ENCODE results near the gene DENND1A. TPM values are rescaled to one million over a fixed set of nuclear protein-coding genes. Genes with fewer than 3 reads are reported as not detected.
A peak's percentile ranks its signal among the peaks of the same experiment; 100 is the strongest.
"Not testable (repeated sequence)": the region's sequence is repeated elsewhere in the genome, so short reads cannot be mapped to it uniquely, and the experiment has no call there.

DENND1A gene
- total RNA-seq, 1 donor from 2014 or later, result 25.2 TPM

DNA sequence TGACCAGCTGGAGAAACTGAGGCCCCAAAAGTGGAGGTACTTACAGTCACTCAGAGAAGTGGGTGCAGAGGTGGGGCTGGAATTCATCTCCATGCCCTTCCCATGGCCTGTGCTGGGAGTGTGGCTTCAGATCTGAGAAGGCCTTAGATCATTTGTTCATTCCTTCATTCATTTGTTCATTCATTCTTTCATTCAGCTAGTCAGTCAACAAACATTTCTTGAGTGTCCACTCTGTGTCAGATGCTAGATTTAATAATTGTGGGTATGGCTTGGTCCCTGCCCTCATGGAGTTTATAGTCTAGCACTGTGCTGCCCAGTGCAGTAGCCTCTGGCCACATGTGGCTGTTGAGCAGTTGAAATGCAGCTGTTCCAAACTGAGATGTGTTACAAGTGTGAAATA lies 593.0 kb downstream of the DENND1A start:
- POLR2A ChIA-PET, result interaction anchor here (0.5 to 13.0 kb wide), 4 partner anchors 16 to 111 kb away, joined by 3 to 304 read pairs (median 45); no protein-coding TSS in a partner anchor
- no peak for TF ChIP-seq CTCF (IDR thresholded peaks at IDR 0.05)

GRCh38 chr9:123336449-123336848 lies 593.5 kb downstream of the DENND1A start:
- no peaks in the 10 kb centered on the region for H3K27me3 Mint-ChIP-seq
- no peak for DNase-seq
- TF ChIP-seq CTCF (IDR thresholded peaks at IDR 0.05), result no peak
- no peaks in the 10 kb centered on the region for H3K9me3 Mint-ChIP-seq
- ATAC-seq (ENCODE audit: low read depth), result no peak
- H3K4me3 Mint-ChIP-seq, result no peak overlapping the region
- POLR2A ChIA-PET, result interaction anchor here (0.5 to 13.0 kb wide), 6 partner anchors 7 to 110 kb away, joined by 3 to 304 read pairs (median 4); no protein-coding TSS in a partner anchor
- intact Hi-C loops (cut with micrococcal nuclease), result no loop called here
- CTCF ChIA-PET, result no interaction called here
- peak overlapping the region; percentile 86 for H3K27ac Mint-ChIP-seq
- no peaks in the 10 kb centered on the region for H3K36me3 Mint-ChIP-seq (ENCODE audit: low read depth)
- peaks cover 92% of the 10 kb centered on the region for H3K4me1 Mint-ChIP-seq

More for the DNA sequence above, 593.0 kb downstream of the DENND1A start:
- peak overlapping the region; percentile 86 for H3K27ac Mint-ChIP-seq
- ATAC-seq (ENCODE audit: low read depth), result no peak
- no peaks in the 10 kb centered on the region for H3K9me3 Mint-ChIP-seq
- H3K36me3 Mint-ChIP-seq (ENCODE audit: low read depth), result no peaks in the 10 kb centered on the region
- no peaks in the 10 kb centered on the region for H3K27me3 Mint-ChIP-seq
- no peak for DNase-seq
- CTCF ChIA-PET, result interaction anchor here (2.8 kb wide), 1 partner anchor 112 kb away, joined by 15 read pairs; no protein-coding TSS in a partner anchor
- intact Hi-C loops (cut with micrococcal nuclease), result no loop called here
- H3K4me3 Mint-ChIP-seq, result no peak overlapping the region
- H3K4me1 Mint-ChIP-seq, result peaks cover 92% of the 10 kb centered on the region

DNA sequence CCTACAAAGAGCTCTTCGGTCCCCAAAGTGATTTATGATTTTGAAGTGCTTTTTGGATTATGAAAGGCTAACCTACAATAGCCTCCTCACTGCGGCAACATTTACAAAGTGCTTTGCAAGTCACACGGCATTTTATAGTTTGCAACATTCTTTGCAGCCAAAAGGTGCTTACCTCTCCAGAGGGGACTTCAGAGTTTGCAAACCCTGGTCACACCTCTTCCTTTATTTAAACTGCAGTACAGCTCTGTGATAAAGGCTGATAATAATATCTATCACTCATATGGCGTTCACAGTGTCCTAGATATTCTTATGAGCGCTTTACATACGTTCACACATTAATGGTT lies 594.0 kb downstream of the DENND1A start:
- ATAC-seq (ENCODE audit: low read depth) (no peak), DNase-seq (no peak)
- peak overlapping the region; percentile 86 for H3K27ac Mint-ChIP-seq
- POLR2A ChIA-PET, result interaction anchor here (0.6 to 13.0 kb wide), 5 partner anchors 8 to 102 kb away, joined by 3 to 304 read pairs (median 6); no protein-coding TSS in a partner anchor
- no peaks in the 10 kb centered on the region for H3K9me3 Mint-ChIP-seq
- TF ChIP-seq CTCF (IDR thresholded peaks at IDR 0.05), result no peak
- peaks cover 88% of the 10 kb centered on the region for H3K4me1 Mint-ChIP-seq
- H3K27me3 Mint-ChIP-seq, result no peaks in the 10 kb centered on the region
- no peaks in the 10 kb centered on the region for H3K36me3 Mint-ChIP-seq (ENCODE audit: low read depth)
- intact Hi-C loops (cut with micrococcal nuclease), result no loop called here
- no peak overlapping the region for H3K4me3 Mint-ChIP-seq
- CTCF ChIA-PET, result interaction anchor here (0.6 kb wide), 1 partner anchor 138 kb away, joined by 4 read pairs; no protein-coding TSS in a partner anchor

DNA sequence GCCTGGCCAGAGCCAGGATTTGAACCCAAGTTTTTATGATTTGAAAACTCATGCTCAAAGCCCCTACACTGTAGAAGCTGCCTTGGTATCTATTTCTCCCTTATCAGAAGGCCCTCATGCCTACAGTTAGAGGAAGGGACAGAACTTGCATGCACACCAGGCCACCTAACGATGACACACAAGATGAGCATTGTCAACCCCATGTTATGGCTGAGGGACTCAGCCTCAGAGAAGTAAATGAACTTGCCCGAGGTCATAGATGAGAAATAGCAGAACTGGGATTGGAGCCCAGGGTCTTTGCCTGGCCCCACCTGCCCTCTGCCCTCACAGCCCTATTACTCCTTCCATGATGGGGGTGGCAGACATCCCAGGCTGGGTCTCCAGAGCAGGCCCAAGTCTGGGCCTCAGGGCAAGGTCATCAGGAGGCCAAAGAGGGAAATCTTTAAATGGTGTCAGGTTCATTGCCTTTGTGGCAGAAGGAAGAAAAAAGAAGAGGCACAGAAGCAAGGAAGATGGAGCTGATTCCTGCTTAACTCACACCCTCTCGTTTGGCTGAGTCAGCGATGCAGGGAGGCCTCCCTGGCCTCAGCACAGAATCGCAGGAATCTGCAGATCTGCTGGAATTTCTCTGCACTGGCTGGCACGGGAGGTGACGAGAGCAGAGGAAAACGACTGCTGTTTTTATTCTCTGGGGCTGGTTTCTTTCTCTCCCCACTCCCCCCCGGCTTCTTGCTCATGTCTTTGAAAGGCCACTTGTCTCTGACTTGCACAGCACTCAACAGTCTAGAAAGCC lies 594.5 kb downstream of the DENND1A start:
- intact Hi-C loops (cut with micrococcal nuclease), result no loop called here
- ChIA-PET CTCF (interaction anchor here (0.6 to 1.3 kb wide), 4 partner anchors 9 to 137 kb away, joined by 3 to 4 read pairs (median 4); no protein-coding TSS in a partner anchor), POLR2A (interaction anchor here (0.6 to 13.0 kb wide), 6 partner anchors 8 to 102 kb away, joined by 3 to 304 read pairs (median 5); no protein-coding TSS in a partner anchor)
- peak overlapping the region; percentile 86 for H3K27ac Mint-ChIP-seq
- TF ChIP-seq CTCF (IDR thresholded peaks at IDR 0.05), result no peak
- H3K9me3 Mint-ChIP-seq, result no peaks in the 10 kb centered on the region
- H3K4me3 Mint-ChIP-seq, result peak overlapping the region; percentile 8
- H3K4me1 Mint-ChIP-seq, result peaks cover 83% of the 10 kb centered on the region
- no peaks in the 10 kb centered on the region for H3K36me3 Mint-ChIP-seq (ENCODE audit: low read depth)
- ATAC-seq (ENCODE audit: low read depth), result peak; percentile 8
- no peak for DNase-seq
- no peaks in the 10 kb centered on the region for H3K27me3 Mint-ChIP-seq

- Mint-ChIP-seq H3K9me3 (no peaks in the 10 kb centered on the region), H3K27me3 (no peaks in the 10 kb centered on the region), H3K4me1 (peaks cover 75% of the 10 kb centered on the region), H3K4me3 (no peak overlapping the region), H3K27ac (peak overlapping the region; percentile 46), H3K36me3 (ENCODE audit: low read depth) (no peaks in the 10 kb centered on the region)
- intact Hi-C loops (cut with micrococcal nuclease), result loop anchor here (1.0 kb wide), 1 partner anchor 26 kb away; no protein-coding TSS in a partner anchor
- DNase-seq, result no peak
- POLR2A ChIA-PET, result interaction anchor here (1.3 to 13.0 kb wide), 2 partner anchors 13 to 71 kb away, joined by 4 to 304 read pairs; no protein-coding TSS in a partner anchor
- TF ChIP-seq CTCF (IDR thresholded peaks at IDR 0.05), result no peak
- CTCF ChIA-PET, result interaction anchor here (0.8 to 1.4 kb wide), 4 partner anchors 8 to 65 kb away, joined by 3 to 4 read pairs (median 4); no protein-coding TSS in a partner anchor
- no peak for ATAC-seq (ENCODE audit: low read depth)
These were observed 595.3 kb downstream of the DENND1A start for GRCh38 chr9:123334639-123335038.

- H3K36me3 Mint-ChIP-seq (ENCODE audit: low read depth); H3K9me3 Mint-ChIP-seq; DNase-seq; ATAC-seq (ENCODE audit: low read depth); H3K4me3 Mint-ChIP-seq; intact Hi-C loops (cut with micrococcal nuclease); H3K27me3 Mint-ChIP-seq; H3K27ac Mint-ChIP-seq: not testable (repeated sequence)
- POLR2A ChIA-PET, result interaction anchor here (13.0 kb wide), 1 partner anchor 12 kb away, joined by 304 read pairs; no protein-coding TSS in a partner anchor
- CTCF ChIA-PET, result interaction anchor here (1.4 kb wide), 1 partner anchor 63 kb away, joined by 3 read pairs; no protein-coding TSS in a partner anchor
- peaks cover 66% of the 10 kb centered on the region for H3K4me1 Mint-ChIP-seq
These were observed 596.8 kb downstream of the DENND1A start for GRCh38 chr9:123333058-123333669.

Measured in activated B cell treated with CpG ODN at 0.5 μM for 24 hours (primary cell).